SK-N-MC (cell line): ENCODE results near the gene TPSG1.

Experiments used
- EZH2 ChIP-seq: fragments of 200-600 bp; sonication (generic); IDR thresholded peaks from one replicate; pipeline ENCODE4 v1.6.1; 2017; ENCODE audit warnings: antibody characterized with exemption
- POLR2AphosphoS5 ChIP-seq: IDR thresholded peaks from 2 replicates; pipeline ENCODE4 v1.6.1; 2012; ENCODE audit warnings: mild to moderate bottlenecking, low read depth, low read length, borderline replicate concordance

- no peak for TF ChIP-seq EZH2
- no peak for TF ChIP-seq POLR2AphosphoS5
These were observed 46.7 kb downstream of the TPSG1 start for GRCh38 chr16:1178295-1178910.
